Neural cell (in vitro differentiated cells): ENCODE measurements around the gene PRDM15. TPM values are rescaled to one million over a fixed set of nuclear protein-coding genes. Genes with fewer than 3 reads are reported as not detected.

Source experiments
- H2AFZ ChIP-seq: fragments of 200-600, 300-800 bp; sonication (generic), shearing (Covaris generic); 2 replicates; pipeline ENCODE4 v1.6.0; 2014; ENCODE audit warnings: low read depth, mild to moderate bottlenecking, antibody characterized with exemption, low read length, moderate library complexity
- H3F3A ChIP-seq: fragments of 200-600 bp; shearing (Covaris generic); 2 replicates; pipeline ENCODE4 v1.6.1; 2016; ENCODE audit warnings: mild to moderate bottlenecking, moderate library complexity, mixed read lengths, antibody characterized with exemption, low read length; ENCODE audit not compliant: insufficient read depth, poor library complexity, severe bottlenecking
- H3K27ac ChIP-seq: fragments of 200-600, 300-800 bp; sonication (generic), shearing (Covaris generic); 2 replicates; pipeline ENCODE4 v1.5.1; 2014; ENCODE audit warnings: mild to moderate bottlenecking, low read length, moderate library complexity
- H3K27me3 ChIP-seq: fragments of 300-800, 200-600 bp; sonication (generic), shearing (Covaris generic); 2 replicates; pipeline ENCODE4 v1.6.0; 2014; ENCODE audit warnings: mild to moderate bottlenecking, low read depth, low read length, moderate library complexity; ENCODE audit not compliant: insufficient read depth
- H3K36me3 ChIP-seq: fragments of 300-800, 200-600 bp; sonication (generic), shearing (Covaris generic); 2 replicates; pipeline ENCODE4 v1.5.1; 2014; ENCODE audit warnings: mild to moderate bottlenecking, antibody characterized with exemption, low read length, moderate library complexity; ENCODE audit not compliant: insufficient read depth
- H3K4me2 ChIP-seq: fragments of 300-800, 200-600 bp; sonication (generic), shearing (Covaris generic); 2 replicates; pipeline ENCODE4 v1.6.0; 2014; ENCODE audit warnings: mild to moderate bottlenecking, low read length
- H3K4me3 ChIP-seq: fragments of 300-800, 200-600 bp; sonication (generic), shearing (Covaris generic); 2 replicates; pipeline ENCODE4 v1.5.1; 2014; ENCODE audit warnings: mild to moderate bottlenecking, low read length, moderate library complexity
- H3K79me2 ChIP-seq: fragments of 200-600 bp; shearing (Covaris generic); replicated peaks from 2 replicates; pipeline ENCODE4 v1.6.0; 2014; ENCODE audit warnings: mild to moderate bottlenecking, low read length, moderate library complexity; ENCODE audit not compliant: insufficient read depth
- H3K9ac ChIP-seq: fragments of 300-800, 200-600 bp; sonication (generic), shearing (Covaris generic); 2 replicates; pipeline ENCODE4 v1.6.1; 2016; ENCODE audit warnings: mild to moderate bottlenecking, low read length, mixed read lengths
- H3K9me2 ChIP-seq: fragments of 200-600 bp; shearing (Covaris generic); 2 replicates; pipeline ENCODE4 v1.6.1; 2016; ENCODE audit warnings: mild to moderate bottlenecking, low read length, mixed read lengths; ENCODE audit not compliant: insufficient read depth
- H3K9me3 ChIP-seq: fragments of 200-600, 300-800 bp; sonication (generic), shearing (Covaris generic); 2 replicates; pipeline ENCODE4 v1.6.1; 2016; ENCODE audit warnings: mild to moderate bottlenecking, mixed run types, low read length, moderate library complexity, mixed read lengths
- H4K20me1 ChIP-seq: fragments of 200-600 bp; shearing (Covaris generic); 2 replicates; pipeline ENCODE4 v1.6.1; 2016; ENCODE audit warnings: mild to moderate bottlenecking, mixed run types; ENCODE audit not compliant: insufficient read depth
- EP300 ChIP-seq: fragments of 450-650 bp; conservative IDR thresholded peaks from 2 replicates; pipeline ENCODE4 v1.6.1; 2014; ENCODE audit warnings: antibody characterized with exemption, mild to moderate bottlenecking, moderate library complexity; ENCODE audit not compliant: poor library complexity, severe bottlenecking
- EZH2 ChIP-seq: fragments of 200-600, 300-800 bp; shearing (Covaris generic), sonication (generic); IDR thresholded peaks from 2 replicates; pipeline ENCODE4 v1.6.1; 2014; ENCODE audit warnings: antibody characterized with exemption, low read length, borderline replicate concordance, mild to moderate bottlenecking; ENCODE audit not compliant: insufficient read depth, poor library complexity, severe bottlenecking
- MXI1 ChIP-seq: fragments of 450-650 bp; conservative IDR thresholded peaks from 2 replicates; pipeline ENCODE4 v1.6.1; 2014; ENCODE audit warnings: antibody characterized with exemption, mild to moderate bottlenecking; ENCODE audit not compliant: poor library complexity, severe bottlenecking
- POLR2AphosphoS5 ChIP-seq: IDR thresholded peaks from 2 replicates; pipeline ENCODE4 v1.6.1; 2012
- RAD21 ChIP-seq: fragments of 450-650 bp; conservative IDR thresholded peaks from 2 replicates; pipeline ENCODE4 v1.6.1; 2014; ENCODE audit warnings: antibody characterized with exemption, mild to moderate bottlenecking, moderate library complexity
- SMC3 ChIP-seq: fragments of 450-650 bp; conservative IDR thresholded peaks from 2 replicates; pipeline ENCODE4 v1.6.1; 2014; ENCODE audit warnings: antibody characterized with exemption, mild to moderate bottlenecking, moderate library complexity; ENCODE audit not compliant: poor library complexity
- TAF1 ChIP-seq: IDR thresholded peaks from 2 replicates; pipeline ENCODE4 v1.6.1; 2012; ENCODE audit warnings: low read depth
- polyA plus RNA-seq: library from polyadenylated mRNA; depleted of rRNA; stranded (reverse); fragments of >200 nt; gene quantifications from 2 replicates; pipeline ENCODE4 v1.2.3, GENCODE V29; 2014
- TF ChIP-seq, protein P1 (sequence below): IDR thresholded peaks from 2 replicates; pipeline ENCODE4 v1.6.1; 2012; ENCODE audit warnings: borderline replicate concordance
- TF ChIP-seq, protein P2 (sequence below): fragments of 450-650 bp; IDR thresholded peaks from 2 replicates; pipeline ENCODE4 v1.5.1; 2014; ENCODE audit warnings: antibody characterized with exemption, mild to moderate bottlenecking, moderate library complexity; ENCODE audit not compliant: poor library complexity, severe bottlenecking

PRDM15 gene
- polyA plus RNA-seq, 1 donor from 2014 or later, result 4.1 TPM

DNA sequence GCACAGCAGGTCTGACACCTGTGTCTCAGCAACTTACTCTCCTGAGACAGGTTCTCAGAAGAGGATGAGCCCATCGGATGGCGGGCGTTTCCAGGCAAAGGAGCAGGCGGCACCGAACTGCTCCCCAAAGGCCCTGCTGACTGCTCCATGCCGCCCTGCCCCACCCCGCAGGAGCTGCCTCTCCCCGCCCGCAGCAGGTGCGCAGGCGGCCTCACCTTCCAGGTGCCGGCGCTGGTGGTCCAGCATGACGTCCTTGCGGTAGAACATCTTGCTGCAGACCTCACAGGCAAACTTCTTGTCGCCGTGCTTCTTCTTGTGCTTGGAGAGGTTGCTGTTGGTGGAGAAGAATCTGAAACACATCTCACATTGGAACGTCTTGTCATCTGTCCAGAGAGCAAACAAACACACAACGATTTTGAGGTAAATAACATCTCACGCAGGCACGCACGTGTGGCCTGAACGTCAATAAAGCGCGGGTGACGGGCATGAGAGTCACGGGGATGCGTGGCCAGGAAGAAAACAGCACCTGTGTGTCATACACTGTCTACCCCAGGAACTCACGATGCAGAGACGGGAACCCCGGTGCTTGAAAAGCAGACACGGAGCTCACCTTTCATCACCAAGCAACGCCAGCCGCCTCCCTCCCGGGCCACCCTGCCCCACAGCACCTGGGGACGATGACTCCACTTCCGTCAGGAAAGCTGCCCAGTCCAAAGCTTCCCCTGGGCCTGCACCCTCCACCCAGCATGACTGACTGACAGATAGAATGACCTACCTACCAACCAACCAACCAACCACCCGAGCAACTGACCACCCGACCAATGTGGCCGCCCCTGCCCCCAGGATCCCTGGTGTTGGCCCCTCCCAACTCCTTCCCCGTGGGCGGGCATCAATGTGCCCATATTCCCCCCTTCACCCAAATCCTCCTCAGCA lies 50.9 kb downstream of the PRDM15 start:
- H3K9me3 ChIP-seq, result no peaks in the 10 kb centered on the region
- no peak overlapping the region for H3K27ac ChIP-seq
- no peaks in the 10 kb centered on the region for H3F3A ChIP-seq
- H4K20me1 ChIP-seq, result no peaks in the 10 kb centered on the region
- H3K4me3 ChIP-seq, result no peak overlapping the region
- H3K36me3 ChIP-seq, result no peaks in the 10 kb centered on the region
- H3K4me2 ChIP-seq, result no peak overlapping the region
- H3K27me3 ChIP-seq, result no peaks in the 10 kb centered on the region
- no peaks in the 10 kb centered on the region for H3K9me2 ChIP-seq
- H3K9ac ChIP-seq, result no peak overlapping the region
- no peaks in the 10 kb centered on the region for H3K79me2 ChIP-seq
- TF ChIP-seq, protein P1, sequence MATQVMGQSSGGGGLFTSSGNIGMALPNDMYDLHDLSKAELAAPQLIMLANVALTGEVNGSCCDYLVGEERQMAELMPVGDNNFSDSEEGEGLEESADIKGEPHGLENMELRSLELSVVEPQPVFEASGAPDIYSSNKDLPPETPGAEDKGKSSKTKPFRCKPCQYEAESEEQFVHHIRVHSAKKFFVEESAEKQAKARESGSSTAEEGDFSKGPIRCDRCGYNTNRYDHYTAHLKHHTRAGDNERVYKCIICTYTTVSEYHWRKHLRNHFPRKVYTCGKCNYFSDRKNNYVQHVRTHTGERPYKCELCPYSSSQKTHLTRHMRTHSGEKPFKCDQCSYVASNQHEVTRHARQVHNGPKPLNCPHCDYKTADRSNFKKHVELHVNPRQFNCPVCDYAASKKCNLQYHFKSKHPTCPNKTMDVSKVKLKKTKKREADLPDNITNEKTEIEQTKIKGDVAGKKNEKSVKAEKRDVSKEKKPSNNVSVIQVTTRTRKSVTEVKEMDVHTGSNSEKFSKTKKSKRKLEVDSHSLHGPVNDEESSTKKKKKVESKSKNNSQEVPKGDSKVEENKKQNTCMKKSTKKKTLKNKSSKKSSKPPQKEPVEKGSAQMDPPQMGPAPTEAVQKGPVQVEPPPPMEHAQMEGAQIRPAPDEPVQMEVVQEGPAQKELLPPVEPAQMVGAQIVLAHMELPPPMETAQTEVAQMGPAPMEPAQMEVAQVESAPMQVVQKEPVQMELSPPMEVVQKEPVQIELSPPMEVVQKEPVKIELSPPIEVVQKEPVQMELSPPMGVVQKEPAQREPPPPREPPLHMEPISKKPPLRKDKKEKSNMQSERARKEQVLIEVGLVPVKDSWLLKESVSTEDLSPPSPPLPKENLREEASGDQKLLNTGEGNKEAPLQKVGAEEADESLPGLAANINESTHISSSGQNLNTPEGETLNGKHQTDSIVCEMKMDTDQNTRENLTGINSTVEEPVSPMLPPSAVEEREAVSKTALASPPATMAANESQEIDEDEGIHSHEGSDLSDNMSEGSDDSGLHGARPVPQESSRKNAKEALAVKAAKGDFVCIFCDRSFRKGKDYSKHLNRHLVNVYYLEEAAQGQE, result no peak
- no peak for TF ChIP-seq EP300
- no peak overlapping the region for H2AFZ ChIP-seq

- no peaks in the 10 kb centered on the region for H4K20me1 ChIP-seq
- no peaks in the 10 kb centered on the region for H3K79me2 ChIP-seq
- H3K36me3 ChIP-seq, result no peaks in the 10 kb centered on the region
- no peaks in the 10 kb centered on the region for H3F3A ChIP-seq
- no peaks in the 10 kb centered on the region for H3K9me3 ChIP-seq
- H3K4me3 ChIP-seq, result no peak overlapping the region
- no peak overlapping the region for H3K9ac ChIP-seq
- no peak overlapping the region for H3K27ac ChIP-seq
- no peaks in the 10 kb centered on the region for H3K27me3 ChIP-seq
- H3K9me2 ChIP-seq, result no peaks in the 10 kb centered on the region
- TF ChIP-seq POLR2AphosphoS5, result no peak
- TF ChIP-seq EZH2, result no peak
- H3K4me2 ChIP-seq, result no peak overlapping the region
- no peak overlapping the region for H2AFZ ChIP-seq
These were observed 53.3 kb downstream of the PRDM15 start for GRCh38 chr21:41825881-41826280.

DNA sequence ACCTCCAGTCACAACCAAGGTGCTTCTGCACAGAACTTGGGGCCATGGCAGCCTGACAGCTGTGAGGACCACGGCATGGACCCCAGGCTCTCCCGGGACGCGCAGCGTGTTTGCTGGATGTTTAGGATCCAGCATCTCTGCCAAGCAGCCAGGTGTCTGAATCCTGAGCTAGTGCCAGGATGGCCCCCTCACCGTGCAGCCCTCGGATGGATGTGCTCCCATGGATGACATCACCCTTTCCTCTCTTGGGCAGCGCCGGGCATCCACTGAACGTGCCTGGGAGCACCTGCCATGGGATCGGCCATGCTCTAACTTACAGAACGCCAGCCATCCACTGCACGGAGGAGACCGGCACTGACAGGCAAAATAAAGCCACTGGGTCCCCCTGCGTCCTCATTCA lies 53.9 kb downstream of the PRDM15 start:
- no peak overlapping the region for H2AFZ ChIP-seq
- no peaks in the 10 kb centered on the region for H4K20me1 ChIP-seq
- no peak overlapping the region for H3K4me3 ChIP-seq
- H3K36me3 ChIP-seq, result no peaks in the 10 kb centered on the region
- no peak overlapping the region for H3K9ac ChIP-seq
- no peaks in the 10 kb centered on the region for H3K79me2 ChIP-seq
- no peak overlapping the region for H3K27ac ChIP-seq
- H3F3A ChIP-seq, result no peaks in the 10 kb centered on the region
- no peak for TF ChIP-seq SMC3
- TF ChIP-seq POLR2AphosphoS5, result no peak
- TF ChIP-seq, protein P1, result no peak
- no peak for TF ChIP-seq EP300
- TF ChIP-seq, protein P2, sequence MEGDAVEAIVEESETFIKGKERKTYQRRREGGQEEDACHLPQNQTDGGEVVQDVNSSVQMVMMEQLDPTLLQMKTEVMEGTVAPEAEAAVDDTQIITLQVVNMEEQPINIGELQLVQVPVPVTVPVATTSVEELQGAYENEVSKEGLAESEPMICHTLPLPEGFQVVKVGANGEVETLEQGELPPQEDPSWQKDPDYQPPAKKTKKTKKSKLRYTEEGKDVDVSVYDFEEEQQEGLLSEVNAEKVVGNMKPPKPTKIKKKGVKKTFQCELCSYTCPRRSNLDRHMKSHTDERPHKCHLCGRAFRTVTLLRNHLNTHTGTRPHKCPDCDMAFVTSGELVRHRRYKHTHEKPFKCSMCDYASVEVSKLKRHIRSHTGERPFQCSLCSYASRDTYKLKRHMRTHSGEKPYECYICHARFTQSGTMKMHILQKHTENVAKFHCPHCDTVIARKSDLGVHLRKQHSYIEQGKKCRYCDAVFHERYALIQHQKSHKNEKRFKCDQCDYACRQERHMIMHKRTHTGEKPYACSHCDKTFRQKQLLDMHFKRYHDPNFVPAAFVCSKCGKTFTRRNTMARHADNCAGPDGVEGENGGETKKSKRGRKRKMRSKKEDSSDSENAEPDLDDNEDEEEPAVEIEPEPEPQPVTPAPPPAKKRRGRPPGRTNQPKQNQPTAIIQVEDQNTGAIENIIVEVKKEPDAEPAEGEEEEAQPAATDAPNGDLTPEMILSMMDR, result no peak
- TF ChIP-seq TAF1, result no peak
- TF ChIP-seq RAD21, result no peak
- no peak for TF ChIP-seq MXI1
- TF ChIP-seq EZH2, result no peak
- H3K9me2 ChIP-seq, result no peaks in the 10 kb centered on the region
- no peaks in the 10 kb centered on the region for H3K27me3 ChIP-seq
- no peaks in the 10 kb centered on the region for H3K9me3 ChIP-seq
- H3K4me2 ChIP-seq, result no peak overlapping the region
